Muscle of leg (tissue), 11 donors: ENCODE measurements around the gene IQSEC3. TPM values are rescaled to one million over a fixed set of nuclear protein-coding genes. Genes with fewer than 3 reads are reported as not detected.

ENCODE experiments used
- DNase-seq: peaks from one replicate; pipeline ENCODE4 v3.0.0; 2013
- H3K27ac ChIP-seq: one replicate; pipeline ENCODE4 v1.5.1; 2013; ENCODE audit warnings: mild to moderate bottlenecking, low read length, control low read depth
- H3K27me3 ChIP-seq: one replicate; pipeline ENCODE4 v1.6.1; 2013; ENCODE audit warnings: low read length; ENCODE audit not compliant: control insufficient read depth, insufficient read depth
- H3K36me3 ChIP-seq: one replicate; pipeline ENCODE4 v1.6.1; 2013; ENCODE audit warnings: low read length; ENCODE audit not compliant: control insufficient read depth, insufficient read depth
- H3K4me1 ChIP-seq: one replicate; pipeline ENCODE4 v1.6.1; 2013; ENCODE audit warnings: low read length; ENCODE audit not compliant: control insufficient read depth, insufficient read depth
- H3K4me3 ChIP-seq: one replicate; pipeline ENCODE4 v1.5.1; 2013; ENCODE audit warnings: low read length, control low read depth
- H3K9me3 ChIP-seq: replicated peaks from 2 replicates; pipeline ENCODE4 v1.6.1; 2013; ENCODE audit warnings: low read depth, low read length; ENCODE audit not compliant: control insufficient read depth
- WGBS: methylation state at CpG from one replicate; pipeline ENCODE4 v1.1.5; 2013; ENCODE audit warnings: missing lambda C conversion rate; ENCODE audit not compliant: insufficient coverage; 5-methylcytosine and 5-hydroxymethylcytosine counted together
- polyA plus RNA-seq, 8 donors: library from polyadenylated mRNA; unstranded; fragments of 120-200 nt; gene quantifications; one replicate each; pipeline versions ENCODE4 v1.2.1 to v1.2.3, GENCODE V29; 2013; ENCODE audit warnings: inconsistent platforms in 1 of 8, low replicate concordance in 1 of 8; ENCODE audit not compliant: insufficient read length in 8 of 8, insufficient read depth in 1 of 8
- total RNA-seq: library from RNA; stranded (reverse); fragments of 120-200 nt; gene quantifications from one replicate; pipeline ENCODE4 v1.2.4, GENCODE V29; 2013

IQSEC3 gene
- total and polyA plus RNA-seq, 9 donors, result 1.1 to 4.8 (median 2.9) TPM

- no peaks in the 10 kb centered on the region for H3K36me3 ChIP-seq
- H3K4me3 ChIP-seq, result no peak overlapping the region
- H3K4me1 ChIP-seq, result peaks cover 9% of the 10 kb centered on the region
- no peaks in the 10 kb centered on the region for H3K9me3 ChIP-seq
- no peak overlapping the region for H3K27ac ChIP-seq
- H3K27me3 ChIP-seq, result peaks cover 25% of the 10 kb centered on the region
- DNase-seq, result peak; percentile 24
- WGBS, result no CpG with 5 or more reads among the region's 2 CpGs
Observed at GRCh38 chr12:135138-135537, 68.6 kb downstream of the IQSEC3 start.

DNA sequence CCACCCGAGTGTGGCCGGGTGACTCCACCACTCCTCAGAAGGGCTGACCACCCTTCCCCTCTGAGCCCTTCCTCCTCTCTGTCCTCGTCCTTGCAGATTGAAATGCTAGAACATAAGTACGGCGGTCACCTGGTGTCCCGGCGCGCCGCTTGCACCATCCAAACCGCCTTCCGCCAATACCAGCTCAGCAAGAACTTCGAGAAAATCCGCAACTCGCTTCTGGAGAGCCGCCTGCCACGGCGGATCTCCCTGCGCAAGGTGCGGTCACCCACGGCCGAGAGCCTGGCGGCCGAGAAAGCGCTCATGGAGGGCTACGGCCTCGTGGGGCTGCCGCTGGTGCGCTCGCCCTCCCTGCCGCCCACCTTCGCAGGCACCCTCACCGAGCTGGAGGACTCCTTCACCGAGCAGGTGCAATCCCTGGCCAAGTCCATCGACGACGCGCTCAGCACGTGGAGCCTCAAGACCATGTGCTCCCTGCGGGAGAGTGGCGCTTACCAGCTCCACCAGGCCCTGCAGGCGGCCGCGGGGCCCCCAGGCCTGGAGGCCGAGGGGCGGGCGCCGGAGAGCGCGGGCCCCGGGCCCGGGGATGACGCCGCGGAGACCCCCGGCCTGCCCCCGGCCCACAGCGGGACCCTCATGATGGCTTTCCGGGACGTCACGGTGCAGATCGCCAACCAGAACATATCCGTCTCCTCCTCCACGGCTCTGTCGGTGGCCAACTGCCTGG, 71.8 kb downstream of the IQSEC3 start:
- Histone ChIP-seq H3K4me1 (peaks cover 9% of the 10 kb centered on the region), H3K9me3 (no peaks in the 10 kb centered on the region), H3K36me3 (no peaks in the 10 kb centered on the region), H3K27me3 (peaks cover 41% of the 10 kb centered on the region), H3K4me3 (no peak overlapping the region), H3K27ac (no peak overlapping the region)
- no peak for DNase-seq
- WGBS, result 68% methylated on average over 64 of the region's 64 CpGs

DNA sequence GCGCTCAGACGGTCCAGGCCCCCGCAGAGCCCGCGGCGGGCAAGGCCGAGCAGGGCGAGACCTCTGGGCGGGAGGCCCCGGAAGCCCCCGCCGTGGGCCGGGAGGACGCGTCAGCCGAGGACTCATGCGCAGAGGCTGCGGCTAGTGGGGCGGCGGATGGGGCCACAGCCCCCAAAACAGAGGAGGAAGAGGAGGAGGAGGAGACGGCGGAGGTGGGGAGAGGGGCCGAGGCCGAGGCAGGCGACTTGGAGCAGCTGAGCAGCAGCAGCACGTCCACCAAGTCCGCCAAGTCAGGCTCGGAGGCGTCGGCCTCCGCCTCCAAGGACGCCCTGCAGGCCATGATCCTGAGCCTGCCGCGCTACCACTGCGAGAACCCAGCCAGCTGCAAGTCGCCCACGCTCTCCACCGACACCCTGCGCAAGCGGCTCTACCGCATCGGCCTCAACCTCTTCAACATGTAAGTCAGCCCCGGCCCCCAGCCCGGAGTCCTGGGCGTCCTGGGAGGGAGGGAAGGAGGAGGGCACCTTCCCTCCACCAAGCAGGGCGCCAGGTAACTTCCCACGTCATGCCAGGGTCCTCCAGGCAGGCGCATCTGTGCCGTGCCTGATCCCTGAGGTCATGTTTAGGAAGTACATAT, 72.4 kb downstream of the IQSEC3 start:
- Histone ChIP-seq H3K27ac (no peak overlapping the region), H3K27me3 (peaks cover 41% of the 10 kb centered on the region), H3K36me3 (no peaks in the 10 kb centered on the region), H3K4me3 (peak overlapping the region; percentile 24), H3K4me1 (peaks cover 9% of the 10 kb centered on the region), H3K9me3 (no peaks in the 10 kb centered on the region)
- DNase-seq, result peak; percentile 53
- 14% methylated on average over 36 of the region's 49 CpGs for WGBS

DNA sequence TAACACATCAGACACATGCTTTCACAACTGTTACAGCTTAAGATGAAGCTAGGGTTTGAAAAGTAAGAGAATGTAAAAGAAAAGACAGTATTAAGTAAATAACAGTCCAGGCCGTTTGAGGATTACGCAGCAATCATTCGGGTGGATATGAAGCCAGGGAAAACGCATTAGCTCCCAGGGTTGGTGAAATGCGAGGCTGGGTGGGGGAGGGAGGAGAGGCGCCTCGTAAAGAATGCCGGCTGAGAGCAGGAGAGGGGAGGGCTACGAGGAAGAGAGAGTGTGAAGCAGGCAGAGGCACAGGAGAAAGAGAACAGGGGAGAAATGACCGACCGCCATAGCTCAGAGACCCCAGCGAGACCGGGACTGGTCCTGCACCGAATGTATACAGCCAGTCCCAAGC, 73.0 kb downstream of the IQSEC3 start:
- peak overlapping the region; percentile 24 for H3K4me3 ChIP-seq
- H3K4me1 ChIP-seq, result peaks cover 9% of the 10 kb centered on the region
- WGBS, result 12% methylated on average over 14 of the region's 14 CpGs
- no peaks in the 10 kb centered on the region for H3K9me3 ChIP-seq
- no peaks in the 10 kb centered on the region for H3K36me3 ChIP-seq
- H3K27me3 ChIP-seq, result peaks cover 42% of the 10 kb centered on the region
- no peak overlapping the region for H3K27ac ChIP-seq
- peak; percentile 48 for DNase-seq

GRCh38 chr12:140162-140561, 73.6 kb downstream of the IQSEC3 start:
- Histone ChIP-seq H3K36me3 (no peaks in the 10 kb centered on the region), H3K9me3 (no peaks in the 10 kb centered on the region), H3K4me1 (peaks cover 9% of the 10 kb centered on the region), H3K27ac (no peak overlapping the region), H3K27me3 (peaks cover 42% of the 10 kb centered on the region), H3K4me3 (no peak overlapping the region)
- WGBS, result 20% methylated on average over 1 of the region's 5 CpGs
- no peak for DNase-seq

DNA sequence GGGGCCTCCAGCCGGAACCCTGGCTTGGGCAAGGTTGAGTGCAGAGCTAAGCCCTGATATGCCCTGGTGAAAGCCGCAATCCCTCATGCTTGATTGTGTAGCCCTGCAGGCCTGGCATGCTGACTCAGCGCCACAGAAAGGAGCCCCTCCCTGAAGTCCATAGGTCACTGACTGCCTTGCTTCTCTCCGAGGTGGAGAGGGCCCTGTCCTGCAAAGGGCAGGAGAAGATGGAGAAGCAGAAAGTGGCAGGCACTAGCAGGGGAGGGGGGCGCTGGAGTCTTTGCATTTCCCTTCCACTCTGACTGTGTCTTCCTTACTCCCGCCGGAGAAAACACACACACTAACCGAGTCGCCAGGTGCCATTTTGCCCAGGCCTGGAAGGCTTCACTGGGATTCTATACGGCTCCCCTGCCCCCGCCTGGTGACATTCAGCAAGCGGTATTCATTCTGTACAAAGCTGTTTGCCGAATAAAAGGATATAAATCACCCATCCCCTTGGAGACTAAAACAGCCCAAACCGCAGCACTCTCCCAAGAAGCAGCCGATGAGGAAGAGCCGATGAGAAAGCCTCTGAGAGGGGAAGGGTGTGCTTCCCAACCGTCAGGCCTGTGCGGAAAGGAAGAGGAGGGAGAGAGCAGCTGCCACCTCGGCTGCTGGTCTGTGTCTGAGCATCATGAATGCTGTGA, 77.5 kb downstream of the IQSEC3 start:
- WGBS, result 58% methylated on average over 11 of the region's 19 CpGs
- no peaks in the 10 kb centered on the region for H3K9me3 ChIP-seq
- peaks cover 31% of the 10 kb centered on the region for H3K27me3 ChIP-seq
- H3K4me3 ChIP-seq, result no peak overlapping the region
- H3K27ac ChIP-seq, result no peak overlapping the region
- DNase-seq, result no peak
- H3K36me3 ChIP-seq, result no peaks in the 10 kb centered on the region
- peaks cover 14% of the 10 kb centered on the region for H3K4me1 ChIP-seq

- Histone ChIP-seq H3K36me3 (no peaks in the 10 kb centered on the region), H3K9me3 (no peaks in the 10 kb centered on the region), H3K4me1 (peaks cover 9% of the 10 kb centered on the region), H3K27me3 (peaks cover 24% of the 10 kb centered on the region), H3K27ac (no peak overlapping the region), H3K4me3 (no peak overlapping the region)
- no peak for DNase-seq
- WGBS, result 45% methylated on average over 2 of the region's 5 CpGs
Observed at GRCh38 chr12:144650-145284, 78.2 kb downstream of the IQSEC3 start.

DNA sequence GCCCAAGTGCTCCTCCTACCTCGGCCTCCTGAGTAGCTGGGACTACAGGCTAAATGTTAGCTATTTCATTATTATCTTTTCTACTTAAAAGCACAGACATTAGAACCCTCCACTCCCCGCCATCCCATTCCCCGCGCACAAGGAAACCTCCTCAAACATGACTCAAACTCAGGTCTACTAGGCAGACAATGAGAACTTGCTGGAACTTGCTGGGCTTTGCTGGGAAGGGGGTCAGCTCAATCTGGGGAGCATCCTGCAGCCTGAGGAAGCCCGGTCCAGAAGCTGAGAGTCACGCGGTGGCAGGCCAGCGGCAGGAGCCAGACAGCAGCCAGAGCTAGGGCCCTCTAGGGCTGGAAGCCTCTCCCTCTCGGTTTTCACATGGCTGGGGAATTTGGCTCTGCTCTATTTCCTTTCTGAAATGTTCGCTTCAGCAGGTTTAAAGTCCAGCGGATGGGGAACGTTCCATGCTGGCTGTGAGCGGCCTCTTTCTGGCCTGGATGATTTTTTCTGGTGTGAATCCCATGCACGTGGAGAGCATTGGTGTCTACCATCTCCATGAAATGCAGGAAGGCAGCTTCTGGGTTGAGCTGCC, 78.9 kb downstream of the IQSEC3 start:
- H3K36me3 ChIP-seq, result no peaks in the 10 kb centered on the region
- no peak overlapping the region for H3K27ac ChIP-seq
- no peak overlapping the region for H3K4me3 ChIP-seq
- H3K9me3 ChIP-seq, result no peaks in the 10 kb centered on the region
- peaks cover 18% of the 10 kb centered on the region for H3K27me3 ChIP-seq
- H3K4me1 ChIP-seq, result peaks cover 9% of the 10 kb centered on the region
- DNase-seq, result peak; percentile 53
- WGBS, result 24% methylated on average over 12 of the region's 14 CpGs

GRCh38 chr12:147242-147641, 80.7 kb downstream of the IQSEC3 start:
- Histone ChIP-seq H3K27ac (no peak overlapping the region), H3K27me3 (peaks cover 6% of the 10 kb centered on the region), H3K36me3 (no peaks in the 10 kb centered on the region), H3K4me3 (no peak overlapping the region), H3K9me3 (no peaks in the 10 kb centered on the region), H3K4me1 (peaks cover 9% of the 10 kb centered on the region)
- DNase-seq, result no peak
- 89% methylated on average over 9 of the region's 9 CpGs for WGBS
